Natural killer cell (primary cell): ENCODE measurements around the gene CXCL9. TPM values are rescaled to one million over a fixed set of nuclear protein-coding genes. Genes with fewer than 3 reads are reported as not detected.

Experiments used
- ATAC-seq, 3 donors: fragments of 150-1000 bp in 2 of 3; fragments of 200-7000 bp in 1 of 3; cut with Tn5 transposase; 1 replicate in 1 of 3; 2 replicates in 2 of 3; pipeline ENCODE4 v1.10.0; 2021; ENCODE audit warnings: mild to moderate bottlenecking in 2 of 3, moderate library complexity in 2 of 3
- DNase-seq, 2 donors: peaks; one replicate each; pipeline versions ENCODE4 v3.0.0 to v3.0.0-alpha.2; 2013 to 2021; ENCODE audit warnings: mixed read lengths in 1 of 2
- H3K27ac ChIP-seq: one replicate; pipeline ENCODE4 v1.5.1; 2013; ENCODE audit warnings: mild to moderate bottlenecking, low read length
- H3K27me3 ChIP-seq: one replicate; pipeline ENCODE4 v1.6.1; 2013; ENCODE audit warnings: low read length; ENCODE audit not compliant: control insufficient read depth, insufficient read depth
- H3K36me3 ChIP-seq: one replicate; pipeline ENCODE4 v1.6.1; 2013; ENCODE audit warnings: low read length; ENCODE audit not compliant: control insufficient read depth, insufficient read depth
- H3K4me1 ChIP-seq: one replicate; pipeline ENCODE4 v1.6.1; 2013; ENCODE audit warnings: low read length; ENCODE audit not compliant: control insufficient read depth, insufficient read depth
- H3K4me3 ChIP-seq: one replicate; pipeline ENCODE4 v1.5.1; 2013; ENCODE audit warnings: low read length
- H3K9me3 ChIP-seq: one replicate; pipeline ENCODE4 v1.6.1; 2013; ENCODE audit warnings: low read length; ENCODE audit not compliant: control insufficient read depth, insufficient read depth
- H3K27ac Mint-ChIP-seq, 2 donors: one replicate each; pipeline ENCODE4 v1.8.0; 2022; ENCODE audit warnings: mild to moderate bottlenecking in 2 of 2, mixed read lengths in 2 of 2, moderate library complexity in 1 of 2
- H3K27me3 Mint-ChIP-seq, 2 donors: one replicate each; pipeline ENCODE4 v1.8.0; 2022; ENCODE audit warnings: low read depth in 2 of 2, mixed read lengths in 2 of 2
- H3K36me3 Mint-ChIP-seq: one replicate; pipeline ENCODE4 v1.8.0; 2022; ENCODE audit warnings: mixed read lengths
- H3K4me1 Mint-ChIP-seq, 2 donors: one replicate each; pipeline ENCODE4 v1.8.0; 2022; ENCODE audit warnings: mixed read lengths in 2 of 2
- H3K4me3 Mint-ChIP-seq: one replicate; pipeline ENCODE4 v1.8.0; 2022; ENCODE audit warnings: mild to moderate bottlenecking, moderate library complexity, mixed read lengths
- H3K9me3 Mint-ChIP-seq, 2 donors: one replicate each; pipeline ENCODE4 v1.8.0; 2022; ENCODE audit warnings: mixed read lengths in 2 of 2
- WGBS: methylation state at CpG from one replicate; pipeline ENCODE4 v1.1.7; 2013; ENCODE audit warnings: missing lambda C conversion rate; ENCODE audit not compliant: insufficient coverage; 5-methylcytosine and 5-hydroxymethylcytosine counted together
- intact Hi-C: fragments of 100-400 bp; cut with micrococcal nuclease; formaldehyde crosslinking; loops from one replicate; pipeline ENCODE4 v1.14.2; 2022
- total RNA-seq, 4 donors: library from RNA; stranded (reverse); fragments of 120-200 nt in 1 of 4; gene quantifications; one replicate each; pipeline versions ENCODE4 v1.2.3 to v1.2.4, GENCODE V29; 2013 to 2022
- TF ChIP-seq, protein P1 (sequence below): fragments of 200-600 bp; IDR thresholded peaks from one replicate; pipeline ENCODE4 v1.8.0; 2022; ENCODE audit warnings: antibody characterized with exemption

CXCL9 gene
- total RNA-seq, 3 donors from 2014 or later (not counting 1 experiment from before 2014, with no cell fraction given) = not detected

DNA sequence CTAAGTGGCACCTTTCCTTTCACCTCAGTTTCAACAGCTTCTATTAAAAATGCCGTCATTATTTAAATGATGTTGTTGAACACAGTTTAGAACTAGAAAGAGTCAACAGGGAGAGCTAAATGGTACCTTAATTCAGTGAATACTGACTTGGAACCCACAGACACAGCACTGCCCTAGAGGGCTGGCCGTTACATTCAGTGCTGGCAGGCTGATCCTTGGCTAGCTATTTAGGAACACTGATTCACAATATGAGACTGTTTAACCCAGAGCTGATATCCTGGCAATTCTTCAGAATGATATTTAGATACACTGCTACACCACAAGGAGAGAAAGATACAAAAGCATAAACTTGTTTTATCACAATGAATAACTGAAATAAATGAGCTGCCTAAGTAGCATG, 53.8 kb downstream of the CXCL9 start:
- Histone ChIP-seq H3K27me3 (no peaks in the 10 kb centered on the region), H3K36me3 (peaks cover 74% of the 10 kb centered on the region), H3K27ac (no peak overlapping the region), H3K4me1 (no peaks in the 10 kb centered on the region), H3K4me3 (no peak overlapping the region), H3K9me3 (no peaks in the 10 kb centered on the region)
- H3K4me3 Mint-ChIP-seq = no peak overlapping the region
- H3K36me3 Mint-ChIP-seq = peaks cover 26% of the 10 kb centered on the region
- H3K9me3 Mint-ChIP-seq = no peaks in the 10 kb centered on the region
- ATAC-seq = no peak
- no peaks in the 10 kb centered on the region for H3K4me1 Mint-ChIP-seq
- no peaks in the 10 kb centered on the region for H3K27me3 Mint-ChIP-seq
- no peak for DNase-seq
- H3K27ac Mint-ChIP-seq = no peak overlapping the region
- TF ChIP-seq, protein P1, sequence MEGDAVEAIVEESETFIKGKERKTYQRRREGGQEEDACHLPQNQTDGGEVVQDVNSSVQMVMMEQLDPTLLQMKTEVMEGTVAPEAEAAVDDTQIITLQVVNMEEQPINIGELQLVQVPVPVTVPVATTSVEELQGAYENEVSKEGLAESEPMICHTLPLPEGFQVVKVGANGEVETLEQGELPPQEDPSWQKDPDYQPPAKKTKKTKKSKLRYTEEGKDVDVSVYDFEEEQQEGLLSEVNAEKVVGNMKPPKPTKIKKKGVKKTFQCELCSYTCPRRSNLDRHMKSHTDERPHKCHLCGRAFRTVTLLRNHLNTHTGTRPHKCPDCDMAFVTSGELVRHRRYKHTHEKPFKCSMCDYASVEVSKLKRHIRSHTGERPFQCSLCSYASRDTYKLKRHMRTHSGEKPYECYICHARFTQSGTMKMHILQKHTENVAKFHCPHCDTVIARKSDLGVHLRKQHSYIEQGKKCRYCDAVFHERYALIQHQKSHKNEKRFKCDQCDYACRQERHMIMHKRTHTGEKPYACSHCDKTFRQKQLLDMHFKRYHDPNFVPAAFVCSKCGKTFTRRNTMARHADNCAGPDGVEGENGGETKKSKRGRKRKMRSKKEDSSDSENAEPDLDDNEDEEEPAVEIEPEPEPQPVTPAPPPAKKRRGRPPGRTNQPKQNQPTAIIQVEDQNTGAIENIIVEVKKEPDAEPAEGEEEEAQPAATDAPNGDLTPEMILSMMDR = no peak
- intact Hi-C loops = no loop called here
- WGBS = 91% methylated on average over 2 of the region's 2 CpGs

Other genes with a start within 250 kb of the CXCL9 start
- gene PPEF2, start 105.1 kb downstream of the CXCL9 start, total RNA-seq = under 1 TPM; 0.21 to 0.33 (median 0.32) TPM
- gene NAAA, start 66.5 kb downstream of the CXCL9 start, total RNA-seq = 10 to 100 TPM; 37.8 to 56.3 (median 43.4) TPM
- 10 to 100 TPM; 32.5 to 52.2 (median 39.7) TPM for gene SDAD1, start 16.6 kb downstream of the CXCL9 start, total RNA-seq
- gene CXCL10, start 16.0 kb upstream of the CXCL9 start, total RNA-seq = not detected
- gene CXCL11, start 28.6 kb upstream of the CXCL9 start, total RNA-seq = not detected
- not detected for gene ART3, start 67.2 kb upstream of the CXCL9 start, total RNA-seq
- gene NUP54, start 140.9 kb upstream of the CXCL9 start, total RNA-seq = 100 to 1,000 TPM; 102 to 114 (median 108) TPM
- gene SCARB2, start 206.3 kb upstream of the CXCL9 start, total RNA-seq = 10 to 100 TPM; 22.0 to 39.0 (median 30.4) TPM
- under 1 TPM in 2 of 3 donors, not detected in 1; 0.21 to 0.85 TPM for gene FAM47E, start 244.2 kb upstream of the CXCL9 start, total RNA-seq